Smooth muscle cell (in vitro differentiated cells): ENCODE results near the gene SLC39A5. TPM values are rescaled to one million over a fixed set of nuclear protein-coding genes. Genes with fewer than 3 reads are reported as not detected.

Source experiments
- DNase-seq: peaks from one replicate; lab custom pipeline; 2025; ENCODE audit not compliant: unreplicated experiment; lab: John Stamatoyannopoulos, UW
- H2AFZ ChIP-seq: fragments of 200-600 bp; sonication (generic); 2 replicates; pipeline ENCODE4 v1.6.0; 2016; ENCODE audit warnings: antibody characterized with exemption, low read depth, mild to moderate bottlenecking
- H3F3A ChIP-seq: fragments of 200-600 bp; sonication (generic); 2 replicates; pipeline ENCODE4 v1.6.0; 2017; ENCODE audit warnings: antibody characterized with exemption, low read depth
- H3K27ac ChIP-seq: fragments of 200-600 bp; sonication (generic); 2 replicates; pipeline ENCODE4 v1.5.1; 2016; ENCODE audit warnings: low read depth, mild to moderate bottlenecking
- H3K27me3 ChIP-seq: fragments of 200-600 bp; sonication (generic); 2 replicates; pipeline ENCODE4 v1.6.1; 2016; ENCODE audit warnings: low read depth, mild to moderate bottlenecking
- H3K36me3 ChIP-seq: fragments of 200-600 bp; sonication (generic); 2 replicates; pipeline ENCODE4 v1.5.1; 2016; ENCODE audit warnings: low read depth
- H3K4me1 ChIP-seq: fragments of 200-600 bp; sonication (generic); 2 replicates; pipeline ENCODE4 v1.5.1; 2016; ENCODE audit warnings: low read depth
- H3K4me2 ChIP-seq: fragments of 200-600 bp; sonication (generic); 2 replicates; pipeline ENCODE4 v1.6.0; 2016; ENCODE audit warnings: mild to moderate bottlenecking
- H3K4me3 ChIP-seq: fragments of 200-600 bp; sonication (generic); 2 replicates; pipeline ENCODE4 v1.5.1; 2016; ENCODE audit warnings: mild to moderate bottlenecking
- H3K79me2 ChIP-seq: fragments of 200-600 bp; sonication (generic); 2 replicates; pipeline ENCODE4 v1.6.0; 2016; ENCODE audit warnings: low read depth, mild to moderate bottlenecking
- H3K9ac ChIP-seq: fragments of 200-600 bp; sonication (generic); 2 replicates; pipeline ENCODE4 v1.6.0; 2016; ENCODE audit warnings: low read depth
- H3K9me3 ChIP-seq: fragments of 200-600 bp; sonication (generic); replicated peaks from 2 replicates; pipeline ENCODE4 v1.5.1; 2016; ENCODE audit warnings: low read depth
- H4K20me1 ChIP-seq: fragments of 200-600 bp; sonication (generic); 2 replicates; pipeline ENCODE4 v1.6.0; 2016; ENCODE audit warnings: low read depth
- CTCF ChIP-seq: fragments of 200-600 bp; sonication (generic); IDR thresholded peaks from 2 replicates; pipeline ENCODE4 v1.5.1; 2017; ENCODE audit warnings: borderline replicate concordance, mild to moderate bottlenecking, antibody characterized with exemption; ENCODE audit not compliant: insufficient read depth, poor library complexity, severe bottlenecking
- WGBS: methylation state at CpG from one replicate; pipeline ENCODE4 v1.1.7; 2016; ENCODE audit warnings: low lambda C conversion rate; 5-methylcytosine and 5-hydroxymethylcytosine counted together
- polyA plus RNA-seq: library from polyadenylated mRNA; unstranded; fragments of >200 nt; fragmentation: Nextera tagmentation; extraction: Ambion mirVana; gene quantifications from 2 replicates; pipeline ENCODE4 v1.2.1, GENCODE V29; 2016
- total RNA-seq: library from RNA; depleted of rRNA; stranded (reverse); fragments of >200 nt; gene quantifications from 2 replicates; pipeline ENCODE4 v1.2.3, GENCODE V29; 2014

The SLC39A5 gene
- total and polyA plus RNA-seq, 2 experiments from 2014 or later: 0.36 TPM; not detected in 1

GRCh38 chr12:56247923-56248322 lies 18.1 kb downstream of the SLC39A5 start:
- H3K4me1 ChIP-seq: no peaks in the 10 kb centered on the region
- TF ChIP-seq CTCF: no peak
- 97% methylated on average over 16 of the region's 16 CpGs for WGBS
- H3K4me3 ChIP-seq: no peak overlapping the region
- no peaks in the 10 kb centered on the region for H3K79me2 ChIP-seq
- peaks cover 13% of the 10 kb centered on the region for H3K36me3 ChIP-seq
- H4K20me1 ChIP-seq: peaks cover 43% of the 10 kb centered on the region
- no peak overlapping the region for H3K9ac ChIP-seq
- H3K9me3 ChIP-seq: no peaks in the 10 kb centered on the region
- no peaks in the 10 kb centered on the region for H3F3A ChIP-seq
- DNase-seq: no peak
- no peak overlapping the region for H3K27ac ChIP-seq
- H3K4me2 ChIP-seq: no peak overlapping the region
- H2AFZ ChIP-seq: no peak overlapping the region
- no peaks in the 10 kb centered on the region for H3K27me3 ChIP-seq

- H3K9me3 ChIP-seq: no peaks in the 10 kb centered on the region
- TF ChIP-seq CTCF: no peak
- no peaks in the 10 kb centered on the region for H3K4me1 ChIP-seq
- H3K36me3 ChIP-seq: peaks cover 19% of the 10 kb centered on the region
- no peaks in the 10 kb centered on the region for H3K79me2 ChIP-seq
- no peak overlapping the region for H2AFZ ChIP-seq
- H3K27me3 ChIP-seq: no peaks in the 10 kb centered on the region
- H4K20me1 ChIP-seq: peaks cover 44% of the 10 kb centered on the region
- no peak overlapping the region for H3K4me2 ChIP-seq
- H3K9ac ChIP-seq: no peak overlapping the region
- WGBS: 99% methylated on average over 8 of the region's 8 CpGs
- DNase-seq: no peak
- no peaks in the 10 kb centered on the region for H3F3A ChIP-seq
- no peak overlapping the region for H3K4me3 ChIP-seq
- no peak overlapping the region for H3K27ac ChIP-seq
Measured at GRCh38 chr12:56248711-56249110, 18.9 kb downstream of the SLC39A5 start.

GRCh38 chr12:56252649-56253048 lies 22.8 kb downstream of the SLC39A5 start:
- no peaks in the 10 kb centered on the region for H3K9me3 ChIP-seq
- peaks cover 4% of the 10 kb centered on the region for H3F3A ChIP-seq
- 96% methylated on average over 3 of the region's 3 CpGs for WGBS
- peaks cover 24% of the 10 kb centered on the region for H3K79me2 ChIP-seq
- H3K4me3 ChIP-seq: no peak overlapping the region
- H3K4me1 ChIP-seq: peaks cover 14% of the 10 kb centered on the region
- TF ChIP-seq CTCF: no peak
- H4K20me1 ChIP-seq: peaks cover 63% of the 10 kb centered on the region
- no peak for DNase-seq
- no peaks in the 10 kb centered on the region for H3K27me3 ChIP-seq
- no peak overlapping the region for H3K9ac ChIP-seq
- H3K36me3 ChIP-seq: peaks cover 17% of the 10 kb centered on the region
- H2AFZ ChIP-seq: no peak overlapping the region
- no peak overlapping the region for H3K4me2 ChIP-seq
- H3K27ac ChIP-seq: no peak overlapping the region

- Histone ChIP-seq H3K36me3 (peaks cover 17% of the 10 kb centered on the region), H3K79me2 (peaks cover 28% of the 10 kb centered on the region), H3K4me2 (no peak overlapping the region), H3K27me3 (no peaks in the 10 kb centered on the region), H3K4me1 (peaks cover 14% of the 10 kb centered on the region), H3K4me3 (no peak overlapping the region), H3K9me3 (no peaks in the 10 kb centered on the region), H4K20me1 (peaks cover 59% of the 10 kb centered on the region), H3K27ac (no peak overlapping the region), H3K9ac (no peak overlapping the region), H2AFZ (no peak overlapping the region), H3F3A (peaks cover 6% of the 10 kb centered on the region)
- no peak for TF ChIP-seq CTCF
- 97% methylated on average over 11 of the region's 11 CpGs for WGBS
- no peak for DNase-seq
Measured at GRCh38 chr12:56253091-56253490, 23.2 kb downstream of the SLC39A5 start.
